Activated CD4-positive, CD25-positive, alpha-beta regulatory T cell (primary cell): ENCODE measurements around the gene MYBPH.

Experiments used
- DNase-seq, 4 experiments: peaks; one replicate each; lab custom pipeline; 2025; lab: John Stamatoyannopoulos, UW

MYBPH gene

DNA sequence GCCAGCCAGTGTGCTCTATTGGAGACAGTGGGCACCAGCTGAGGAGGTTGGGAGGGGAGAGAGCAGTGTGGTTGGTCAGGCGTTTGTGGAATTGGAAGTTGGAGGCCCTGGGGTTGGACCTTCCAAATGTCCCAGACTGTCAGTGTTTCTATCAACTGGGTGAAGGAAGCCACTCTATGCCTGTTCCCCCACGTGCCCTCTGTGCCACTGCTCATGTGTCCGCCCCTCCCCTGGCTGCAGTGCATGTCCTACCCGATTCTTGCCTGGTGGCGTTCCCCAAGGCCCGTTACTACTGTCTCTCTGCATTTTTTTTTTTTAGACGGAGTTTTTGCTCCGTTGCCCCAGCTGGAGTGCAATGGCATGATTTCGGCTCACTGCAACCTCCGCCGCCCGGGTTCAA lies 27.0 kb downstream of the MYBPH start:
- DNase-seq, result no peak

DNA sequence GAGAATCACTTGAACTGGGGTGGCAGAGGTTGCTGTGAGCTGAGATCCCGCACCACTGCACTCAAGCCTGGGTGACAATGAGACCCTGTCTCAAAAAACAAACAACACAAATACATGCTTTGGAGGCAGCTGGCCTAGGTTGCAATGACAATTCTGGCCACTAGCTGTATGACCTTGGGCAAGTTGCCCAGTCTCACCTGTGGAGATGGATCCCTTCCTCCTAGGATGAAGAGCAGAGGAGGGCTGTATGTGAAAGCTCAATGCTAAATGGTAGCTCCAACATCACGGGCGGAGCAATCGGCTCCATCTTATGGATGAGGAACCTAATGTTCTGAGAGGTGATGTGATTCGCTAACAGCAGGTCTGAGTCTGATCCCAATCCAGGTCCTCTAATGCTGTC lies 27.5 kb downstream of the MYBPH start:
- DNase-seq, result no peak

DNA sequence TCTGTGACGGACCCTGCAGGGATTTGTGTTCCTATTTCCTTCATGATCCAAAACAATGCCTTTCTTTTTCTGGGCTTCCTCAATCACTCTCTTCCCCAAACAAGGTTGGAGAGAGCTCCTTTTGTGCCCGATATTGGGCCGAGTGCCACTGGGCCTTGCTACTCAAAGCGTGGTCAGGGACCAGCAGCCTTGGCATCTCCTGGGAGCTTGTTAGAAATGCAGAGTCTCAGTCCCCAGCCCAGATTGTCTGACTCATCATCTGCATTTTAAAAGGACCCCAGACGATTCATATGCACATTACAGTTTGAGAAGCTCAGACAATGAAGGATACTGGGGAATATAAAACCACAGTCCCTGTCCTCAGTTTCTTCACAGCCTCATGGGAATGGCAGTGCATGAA lies 28.2 kb downstream of the MYBPH start:
- no peak for DNase-seq

DNA sequence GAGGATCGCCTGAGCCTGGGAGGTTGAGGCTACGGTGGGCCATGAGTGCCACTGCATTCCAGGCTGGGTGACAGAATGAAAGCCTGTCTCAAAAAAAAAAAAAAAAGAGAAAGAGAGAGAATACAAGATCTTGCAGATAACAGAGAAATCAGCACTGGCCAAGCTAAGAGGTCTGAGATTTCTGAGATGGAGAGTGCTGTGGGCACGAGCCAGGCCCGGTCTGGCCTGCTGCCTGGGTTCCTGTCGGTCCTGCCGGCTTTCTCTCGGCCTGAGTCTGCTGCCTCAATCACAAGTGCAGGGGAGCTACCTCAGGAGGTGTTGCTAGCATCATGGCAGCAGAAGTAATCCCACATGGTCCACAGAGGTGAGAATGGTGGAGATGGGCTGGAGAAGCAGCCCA lies 29.1 kb downstream of the MYBPH start:
- no peak for DNase-seq

DNA sequence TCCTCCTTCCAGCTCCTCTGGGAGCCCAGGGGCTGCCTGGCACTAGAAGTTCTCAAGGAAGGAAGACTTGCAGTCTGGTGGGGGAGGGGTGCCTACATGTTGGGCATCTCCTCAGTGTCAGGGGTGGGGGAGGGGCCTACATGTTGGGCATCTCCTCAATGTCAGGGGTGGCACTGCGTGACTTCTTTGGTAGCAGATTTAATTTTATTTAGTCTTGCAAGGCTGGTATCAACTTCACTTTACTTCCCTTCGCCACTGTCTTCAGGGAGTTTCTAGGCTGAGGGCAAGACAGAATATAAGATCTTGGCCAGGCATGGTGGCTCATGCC lies 29.6 kb downstream of the MYBPH start:
- DNase-seq, result no peak

DNA sequence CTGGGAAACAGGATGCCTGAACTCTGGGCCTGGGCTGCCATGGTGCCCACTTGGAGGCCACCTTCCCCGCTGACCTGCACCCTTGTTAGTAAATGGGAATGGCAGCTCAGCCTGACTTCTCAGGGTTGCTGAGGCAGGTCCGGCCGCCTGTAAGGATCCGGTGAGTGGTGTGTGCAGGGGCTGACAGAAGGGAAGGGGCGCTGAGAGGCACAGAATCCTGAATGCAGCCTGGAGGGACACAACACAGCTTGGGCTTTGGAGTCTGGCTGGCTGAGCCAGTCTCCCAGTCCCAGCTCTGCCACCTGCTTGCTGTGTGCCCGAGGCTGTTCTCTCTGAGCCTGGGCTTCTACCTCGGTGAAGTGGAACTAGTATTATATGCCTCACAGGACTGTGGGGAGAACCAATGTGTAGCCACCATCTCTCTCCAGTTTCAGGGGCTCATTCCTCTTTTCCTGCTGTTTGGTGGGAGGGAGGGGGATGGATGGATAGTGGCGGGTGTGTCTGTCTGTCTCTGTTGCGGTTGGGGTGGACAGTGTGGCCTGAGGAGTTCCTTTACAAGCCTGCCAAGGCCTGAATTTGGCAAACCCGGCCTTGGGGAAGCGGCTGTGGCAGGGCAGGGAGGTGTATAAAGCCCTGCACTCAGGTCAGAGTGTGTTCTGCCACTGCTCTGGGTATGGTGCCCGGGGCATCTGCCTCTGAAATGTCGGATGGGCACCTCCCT lies 30.1 kb downstream of the MYBPH start:
- no peak for DNase-seq

DNA sequence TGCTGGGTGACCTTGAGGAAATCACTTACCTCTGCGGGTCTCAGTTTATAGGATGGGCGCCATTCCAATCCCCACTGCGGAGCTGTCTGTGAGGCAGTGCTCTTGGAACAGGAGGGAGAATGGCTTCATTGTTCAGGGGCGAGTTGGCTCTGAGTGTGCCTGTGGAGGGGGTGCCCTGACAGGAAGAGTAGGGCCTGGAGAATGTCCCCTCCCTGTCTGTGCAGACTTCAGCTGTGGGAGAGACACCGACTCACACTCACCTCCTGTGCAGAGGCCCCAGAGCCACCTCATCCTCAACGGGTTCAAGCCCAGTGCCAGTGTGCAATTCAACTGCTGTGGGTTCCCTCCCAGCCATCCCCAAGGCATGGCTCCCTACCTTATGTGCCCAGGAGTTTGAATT lies 31.0 kb downstream of the MYBPH start:
- no peak for DNase-seq

DNA sequence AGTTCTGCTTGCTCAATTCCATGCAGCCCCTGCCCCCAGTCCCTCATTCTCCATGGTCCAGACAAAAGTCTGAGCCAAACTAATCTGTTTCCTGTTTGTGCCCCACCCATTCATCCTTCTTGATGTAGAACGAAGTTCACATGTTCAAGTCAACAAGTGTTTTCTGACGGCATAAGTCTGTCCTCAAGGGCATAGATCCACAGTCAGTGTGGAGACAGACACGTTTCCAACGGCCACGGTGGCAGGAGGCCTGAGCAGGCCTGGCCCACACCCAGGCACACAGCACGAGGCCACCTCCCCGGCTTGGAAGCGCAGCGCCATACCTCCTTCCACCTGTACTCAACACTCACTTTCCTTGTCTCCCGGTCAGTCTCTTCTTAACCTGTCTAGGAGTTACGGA lies 32.0 kb downstream of the MYBPH start:
- no peak for DNase-seq

DNA sequence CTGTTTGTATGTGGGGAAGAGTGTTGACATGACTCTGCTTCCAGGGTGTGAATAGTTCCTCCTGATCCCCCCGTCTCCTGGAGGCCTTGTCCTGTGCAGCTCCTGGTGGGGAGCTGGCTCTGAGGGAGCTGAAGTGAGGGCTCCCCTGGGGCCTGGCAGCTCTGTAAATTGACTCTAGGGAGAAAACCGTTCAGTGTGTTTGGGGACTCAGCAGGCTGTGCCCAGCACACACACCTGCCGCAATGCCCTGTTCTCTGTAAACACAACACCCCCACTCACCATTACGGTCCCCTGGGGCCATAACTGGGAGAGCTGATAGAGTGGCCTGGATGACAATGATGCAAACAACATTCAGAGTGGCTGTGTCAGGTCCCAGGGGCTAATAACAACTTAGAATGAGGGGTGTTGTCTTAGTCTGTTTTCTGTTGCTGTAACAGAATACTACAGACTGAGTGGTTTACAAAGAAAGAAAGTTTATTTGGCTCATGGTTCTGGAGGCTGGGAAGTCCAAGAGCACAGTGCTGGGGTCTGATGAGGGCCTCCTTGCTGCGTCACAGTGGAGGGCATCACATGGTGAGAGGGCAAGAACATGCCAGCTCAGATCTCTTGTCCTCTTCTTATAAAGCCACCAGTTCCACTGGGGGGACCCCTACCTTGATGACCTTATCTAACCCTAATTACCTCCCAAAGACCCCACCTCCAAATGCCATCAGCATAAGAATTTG lies 32.8 kb downstream of the MYBPH start:
- DNase-seq, result no peak

DNA sequence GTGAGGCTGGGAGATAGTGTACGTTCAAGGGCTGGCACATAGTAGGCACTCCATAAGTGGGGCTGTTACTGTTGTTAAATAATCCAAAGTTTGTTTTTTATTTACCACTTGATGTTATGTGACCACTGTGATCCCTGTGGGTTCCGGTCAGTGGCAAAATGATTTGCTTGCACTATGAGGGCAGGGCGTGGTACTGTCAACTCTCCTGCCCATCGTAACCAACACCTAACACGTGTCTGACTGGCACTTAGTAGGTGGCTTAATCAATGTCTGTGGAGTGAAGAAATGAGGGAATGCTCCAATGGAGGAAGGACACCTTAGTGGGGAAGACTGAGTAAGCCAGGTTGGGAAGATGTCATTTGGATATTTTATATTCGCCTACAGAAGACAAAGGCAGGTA lies 33.5 kb downstream of the MYBPH start:
- DNase-seq, result no peak

DNA sequence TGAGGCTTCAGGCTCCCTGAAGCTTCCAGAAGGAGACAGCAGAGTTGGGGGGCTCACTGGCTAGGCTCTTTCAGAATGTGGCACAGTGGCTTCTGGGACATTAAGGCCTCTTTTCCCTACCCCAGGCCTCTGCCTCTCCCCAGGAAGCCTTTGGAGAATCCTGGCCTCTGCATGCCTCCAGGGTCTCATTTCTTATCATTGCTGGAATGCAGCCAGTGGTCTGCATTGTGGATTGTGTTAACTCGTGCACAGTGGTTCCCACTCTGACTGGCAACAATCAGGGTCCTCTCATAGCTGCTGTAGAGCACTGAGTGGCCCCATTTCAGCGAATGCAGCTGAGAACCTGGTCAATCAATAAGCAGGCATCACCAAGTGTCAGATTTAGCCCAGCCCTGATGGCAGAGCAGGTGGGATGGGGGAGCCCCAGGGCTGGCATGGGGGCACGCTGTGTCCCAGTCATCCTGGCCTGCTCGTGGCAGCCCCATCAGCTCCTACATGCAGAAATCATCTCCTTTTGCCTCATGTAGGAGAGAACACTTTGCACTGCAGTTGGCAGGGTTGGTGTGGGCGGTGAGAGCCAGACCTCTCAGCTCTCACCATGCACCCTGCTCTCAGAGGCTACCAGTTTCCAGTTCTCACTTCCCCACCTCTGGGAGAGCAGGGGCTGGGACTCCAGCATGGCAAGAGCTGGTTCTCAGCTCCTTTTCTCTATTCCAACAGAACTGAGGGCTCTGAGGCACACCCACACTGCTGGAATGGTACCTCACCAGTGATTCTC lies 34.7 kb downstream of the MYBPH start:
- DNase-seq, result no peak

DNA sequence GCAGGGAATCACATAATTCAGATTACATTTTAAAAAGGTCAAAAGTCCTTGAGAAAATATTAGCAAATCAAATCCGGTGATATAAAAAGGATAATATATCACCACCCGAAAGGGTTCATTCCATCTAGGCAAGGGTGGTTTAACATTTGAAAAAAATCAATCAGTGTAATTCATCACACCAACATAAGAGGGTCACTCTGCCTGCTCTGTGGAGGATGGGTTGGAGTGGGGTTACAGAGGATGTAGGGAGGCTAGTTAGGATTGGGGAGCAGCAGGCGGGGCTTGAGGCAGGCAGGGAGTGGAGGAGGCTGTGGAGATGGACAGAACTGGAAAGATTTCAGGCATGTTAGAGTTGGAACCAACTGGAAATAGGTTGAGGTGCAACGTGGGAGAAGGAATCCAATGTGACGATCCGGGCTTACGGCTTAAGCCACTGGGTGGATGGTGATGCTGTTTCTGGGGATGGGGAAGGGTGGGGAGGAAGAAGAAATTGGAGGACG lies 35.6 kb downstream of the MYBPH start:
- DNase-seq, result no peak

DNA sequence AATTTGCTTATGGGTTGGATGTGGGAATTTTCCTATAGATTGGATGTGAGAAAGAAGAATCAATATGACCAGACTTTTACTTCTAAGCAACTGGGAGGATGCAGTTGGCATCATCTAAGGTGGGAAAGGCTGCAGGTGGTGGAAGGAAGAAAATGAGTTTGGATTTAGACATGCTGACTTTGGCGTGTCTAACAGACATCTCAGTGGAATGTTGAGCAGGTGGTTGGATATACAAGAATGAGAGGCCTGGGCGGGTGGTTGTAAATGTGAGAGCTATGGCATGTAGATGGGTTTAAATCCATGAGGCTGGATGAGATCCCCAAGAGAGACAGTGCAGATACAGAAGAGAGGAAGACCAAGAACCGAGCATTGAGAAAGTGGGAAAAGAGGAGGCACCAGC lies 37.6 kb downstream of the MYBPH start:
- DNase-seq, result no peak

DNA sequence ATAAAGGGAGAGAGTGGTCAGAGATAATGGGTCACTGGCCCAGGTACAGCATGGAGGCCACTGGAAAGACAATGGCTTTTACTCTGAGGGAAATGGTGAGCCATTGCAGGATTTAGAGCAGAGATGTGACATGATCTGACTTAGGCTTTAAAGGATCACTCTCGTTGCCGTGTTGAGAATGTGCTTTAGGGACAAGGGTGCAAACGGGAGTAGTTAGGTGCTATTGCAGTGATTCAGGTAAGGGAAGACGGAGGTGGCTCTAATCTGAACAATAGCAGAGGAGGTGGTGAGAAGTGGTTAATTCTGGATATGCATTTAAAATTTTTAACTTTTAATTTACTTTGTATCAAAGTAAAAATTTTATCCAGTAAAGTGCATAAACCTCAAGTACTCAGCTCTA lies 38.3 kb downstream of the MYBPH start:
- DNase-seq, result no peak

DNA sequence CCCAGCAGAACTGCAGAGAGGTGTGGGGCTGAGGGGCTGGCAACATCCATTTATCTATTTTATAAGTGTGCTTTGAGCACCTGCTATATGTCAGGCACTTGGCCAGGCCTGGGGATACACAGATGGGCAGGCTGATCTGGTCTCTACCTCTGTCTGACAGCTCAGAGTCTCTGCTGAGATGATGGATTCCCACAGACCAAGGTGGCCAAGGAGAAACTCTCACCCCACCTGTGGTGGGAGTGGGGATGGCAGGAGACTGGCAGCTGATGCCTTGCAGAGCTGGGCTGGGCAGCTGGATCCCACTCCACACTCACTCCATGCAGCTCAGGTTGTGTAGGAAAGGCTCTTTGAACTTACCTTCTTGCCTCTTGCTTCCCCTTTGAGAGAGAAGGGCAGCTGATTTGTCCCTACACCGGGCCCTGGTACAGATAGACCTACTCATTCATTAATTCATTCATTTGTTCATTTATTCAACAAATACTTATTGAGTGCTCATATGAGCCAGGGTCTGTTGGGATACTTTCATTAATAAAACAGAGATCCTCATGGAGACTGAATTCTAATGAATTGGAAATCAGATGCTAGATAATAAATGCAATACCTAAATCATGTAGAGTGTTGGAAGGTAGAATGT lies 39.1 kb downstream of the MYBPH start:
- DNase-seq, result no peak

DNA sequence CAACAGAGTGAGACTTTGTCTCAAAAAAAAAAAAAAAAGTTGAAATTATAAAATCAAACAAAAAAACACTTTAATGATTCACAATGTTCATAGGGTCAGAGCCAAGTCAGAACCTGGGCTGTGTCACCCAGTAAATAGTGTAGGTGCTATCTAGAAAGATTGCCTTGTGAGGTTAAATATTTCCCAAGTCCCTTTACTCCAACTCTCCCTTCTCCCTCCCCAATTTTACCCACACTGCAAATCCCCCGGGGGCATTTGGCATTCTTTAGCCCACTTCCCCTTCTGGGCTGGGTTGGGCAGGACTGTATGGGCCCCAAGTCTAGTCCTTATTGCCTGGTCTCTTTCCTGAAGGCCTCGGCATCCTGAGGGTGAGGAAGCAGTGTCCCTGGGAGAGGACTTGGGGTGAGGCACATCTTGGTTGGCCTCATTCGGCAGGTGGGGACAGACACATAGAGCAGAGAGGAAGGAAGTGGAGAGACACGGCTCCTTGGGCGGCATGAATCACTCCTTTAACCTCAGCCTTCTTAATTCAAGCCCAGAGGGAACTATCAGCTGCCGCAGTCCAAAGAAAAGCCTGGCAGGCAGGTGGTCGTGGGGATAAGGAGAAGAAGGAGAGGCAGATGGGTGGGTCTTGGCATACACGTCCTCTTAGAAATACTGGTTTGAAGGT lies 39.9 kb downstream of the MYBPH start:
- DNase-seq, result no peak

DNA sequence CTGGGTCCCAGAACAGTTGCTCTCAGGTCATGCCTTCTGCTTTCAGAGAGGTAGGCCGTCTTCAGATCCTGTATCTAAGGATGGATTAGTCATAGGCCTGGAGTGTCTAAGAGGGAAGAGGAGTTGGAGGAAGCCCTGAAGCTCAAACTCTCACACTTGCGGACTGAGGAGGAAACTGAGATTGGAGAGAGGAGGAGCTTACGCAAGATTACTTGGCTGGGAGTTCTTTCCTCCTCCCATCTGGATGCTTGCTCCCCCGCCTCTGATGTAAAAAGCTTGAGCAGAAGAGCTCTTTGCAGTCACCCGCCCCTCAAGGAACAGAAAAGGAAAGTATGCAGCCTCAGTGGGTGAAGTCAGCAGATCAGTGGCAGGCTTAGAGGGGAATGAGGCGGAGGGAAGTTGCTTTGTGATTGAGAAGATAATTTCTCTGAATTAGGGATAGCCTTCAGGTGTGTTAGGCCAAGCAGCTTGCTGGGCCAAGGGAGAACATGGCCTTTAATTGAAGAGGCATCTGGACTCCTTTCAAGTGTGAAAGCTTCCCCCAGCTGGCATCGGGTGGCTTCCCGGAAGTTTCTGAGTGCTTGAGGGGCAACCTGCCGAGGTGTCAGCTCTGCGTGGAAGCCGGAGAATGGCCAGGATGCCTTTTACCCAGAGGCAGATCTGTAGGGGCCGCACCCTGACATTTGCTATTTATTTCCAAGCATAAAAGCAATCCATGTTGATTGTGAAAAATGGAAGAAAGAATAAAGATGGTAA lies 41.5 kb downstream of the MYBPH start:
- DNase-seq, result no peak

DNA sequence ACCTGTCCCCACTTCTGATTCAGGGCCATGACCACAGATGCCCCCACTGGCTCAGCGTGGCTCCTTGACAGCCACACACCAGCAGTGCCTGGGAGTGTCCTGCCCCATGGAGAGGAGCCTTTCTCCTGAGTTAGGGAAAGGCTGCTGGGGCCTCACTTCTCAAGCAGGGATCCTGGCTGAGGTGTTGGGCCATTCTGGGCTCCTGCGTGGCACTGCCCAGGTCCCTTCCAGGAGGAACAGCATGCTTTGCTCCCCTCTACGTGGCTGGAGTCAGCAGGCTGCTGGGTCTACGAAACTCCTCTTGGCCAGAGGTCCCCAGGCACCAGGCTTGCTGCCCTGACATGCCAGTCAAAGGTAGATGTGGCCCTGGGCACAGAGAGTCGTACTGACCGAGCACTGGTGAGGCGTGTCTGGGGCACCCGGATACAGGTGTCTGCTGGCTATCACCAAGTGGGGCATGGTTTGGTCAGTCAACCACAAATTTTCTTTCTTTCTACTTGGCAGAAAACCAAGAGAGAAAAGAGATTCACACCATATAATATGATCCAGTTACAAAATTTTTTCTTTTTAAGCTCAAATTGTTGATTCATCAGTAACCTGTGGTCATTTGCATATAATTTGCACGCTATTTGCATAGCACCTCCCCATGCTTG lies 44.0 kb downstream of the MYBPH start:
- DNase-seq, result no peak

DNA sequence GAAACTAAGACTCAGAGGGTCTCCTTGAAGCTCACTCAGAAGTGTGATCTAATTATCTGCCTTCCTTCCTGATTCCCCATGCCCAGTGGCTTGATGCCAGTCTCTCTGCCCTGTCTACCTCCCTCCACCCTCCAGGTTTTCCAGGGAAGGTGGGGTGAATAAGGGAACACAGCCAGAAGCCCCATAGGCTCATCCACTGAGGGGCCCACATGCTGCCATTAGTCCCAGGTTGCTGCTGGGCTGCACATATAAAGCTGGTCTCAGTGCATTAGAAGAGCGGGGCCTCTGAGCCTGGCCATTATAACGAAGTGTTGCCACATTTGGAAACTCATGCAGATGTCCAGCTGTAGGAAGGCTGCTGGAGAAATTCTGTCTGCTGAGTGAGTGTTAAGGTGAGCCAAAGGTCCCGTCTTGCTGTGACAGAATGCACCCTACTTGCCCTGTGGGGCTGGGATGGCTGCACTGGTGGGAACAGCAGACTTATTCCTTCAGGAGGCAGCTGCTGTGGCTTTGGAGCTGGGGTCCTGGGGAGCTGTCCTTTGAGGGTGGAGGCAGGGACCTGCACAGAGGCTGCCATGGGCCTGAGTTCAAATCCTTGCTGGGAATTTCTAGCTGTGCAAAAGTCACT lies 45.2 kb downstream of the MYBPH start:
- no peak for DNase-seq

DNA sequence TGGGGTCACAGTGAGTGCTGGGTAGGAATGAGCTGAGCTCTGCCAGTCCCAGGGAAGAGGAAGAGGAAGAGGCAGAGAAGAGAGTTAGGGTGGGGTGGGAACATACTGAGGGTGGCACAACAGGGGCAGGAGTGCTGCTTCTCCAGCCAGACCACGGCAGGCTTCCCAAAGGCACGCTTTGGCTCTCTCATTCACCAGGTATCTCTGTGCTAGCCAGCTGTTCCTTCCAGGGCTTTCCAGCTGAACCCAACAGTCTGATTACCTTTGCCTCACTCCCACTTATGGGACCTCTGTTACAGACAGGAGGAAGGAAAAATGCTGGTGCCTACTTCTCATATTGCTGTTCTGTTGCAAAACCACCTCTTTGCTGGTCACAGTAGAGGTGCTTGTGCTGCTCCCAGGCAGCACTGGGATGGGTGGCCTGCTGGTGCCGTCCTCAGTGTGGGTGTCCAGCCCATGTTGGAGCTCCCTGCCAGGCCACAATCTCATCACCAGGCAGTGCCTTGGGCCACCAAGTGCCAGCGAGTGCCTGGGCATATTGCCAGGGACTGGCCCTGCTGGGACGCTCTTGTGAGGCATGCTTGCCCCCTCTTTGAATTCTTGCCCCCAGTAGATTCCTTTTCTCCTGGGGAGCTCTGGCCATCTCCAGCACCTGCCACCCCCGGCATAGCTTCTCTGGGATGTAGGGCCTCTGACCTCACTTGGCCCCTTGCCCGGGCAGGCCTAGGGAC lies 46.0 kb downstream of the MYBPH start:
- DNase-seq, result no peak
